Uterus (tissue), 4 donors: Measurements from ENCODE around the gene C22orf23. TPM values are rescaled to one million over a fixed set of nuclear protein-coding genes. Genes with fewer than 3 reads are reported as not detected.
"Not testable (repeated sequence)": the region's sequence is repeated elsewhere in the genome, so short reads cannot be mapped to it uniquely, and the experiment has no call there.

Source experiments
- DNase-seq, 2 donors: peaks; one replicate each; pipeline ENCODE4 v3.0.0-alpha.2; 2019 to 2020
- H3K27ac ChIP-seq, 2 donors: fragments of 200-600 bp; sonication (generic); 1 replicate in 1 of 2; 2 replicates in 1 of 2; pipeline ENCODE4 v1.5.1; 2016 to 2018
- H3K27me3 ChIP-seq, 2 donors: fragments of 200-600 bp; sonication (generic); one replicate each; pipeline ENCODE4 v1.5.1; 2018 to 2019; ENCODE audit warnings: control low read depth in 1 of 2
- H3K36me3 ChIP-seq, 2 donors: fragments of 200-600 bp; sonication (generic); one replicate each; pipeline ENCODE4 v1.5.1; 2019; ENCODE audit warnings: control low read depth in 1 of 2
- H3K4me1 ChIP-seq, 2 donors: fragments of 200-600 bp; sonication (generic); one replicate each; pipeline ENCODE4 v1.5.1; 2018 to 2019; ENCODE audit warnings: control low read depth in 1 of 2
- H3K4me3 ChIP-seq, 2 donors: fragments of 200-600 bp; sonication (generic); 1 replicate in 1 of 2; 2 replicates in 1 of 2; pipeline ENCODE4 v1.5.1; 2018 to 2019; ENCODE audit warnings: mild to moderate bottlenecking in 1 of 2
- H3K9me3 ChIP-seq, 2 donors: fragments of 200-600 bp; sonication (generic); one replicate each; pipeline ENCODE4 v1.5.1; 2019; ENCODE audit warnings: control low read depth in 1 of 2
- POLR2A ChIP-seq, 2 donors: fragments of 450-650 bp; IDR thresholded peaks; one replicate each; pipeline ENCODE4 v1.6.1; 2016; ENCODE audit warnings: antibody characterized with exemption in 2 of 2, mild to moderate bottlenecking in 1 of 2, moderate library complexity in 1 of 2
- intact Hi-C: fragments of 100-400 bp; cut with DNase I; formaldehyde crosslinking; loops from one replicate; pipeline ENCODE4 v1.15.1; 2023; ENCODE audit warnings: low total_unique reads
- total RNA-seq, 4 donors: library from RNA; depleted of rRNA in 3 of 4; stranded (reverse); fragments of >200 nt in 3 of 4; gene quantifications; one replicate each; pipeline versions ENCODE4 v1.1.0 to v1.2.4, GENCODE V29; 2014 to 2023
- TF ChIP-seq, protein P1 (sequence below), 4 experiments: fragments of 200-600 bp in 2 of 4; fragments of 450-650 bp in 2 of 4; sonication (generic) in 2 of 4; IDR thresholded peaks; one replicate each; pipeline ENCODE4 v1.5.1; 2016 to 2019; ENCODE audit warnings: antibody characterized with exemption in 4 of 4, mild to moderate bottlenecking in 2 of 4, moderate library complexity in 1 of 4
- donor health status: DM: yes; HTN: yes; CAD: no.

The C22orf23 gene
- total RNA-seq, 4 donors from 2014 or later = 0.40 to 0.76 TPM; not detected in 2

DNA sequence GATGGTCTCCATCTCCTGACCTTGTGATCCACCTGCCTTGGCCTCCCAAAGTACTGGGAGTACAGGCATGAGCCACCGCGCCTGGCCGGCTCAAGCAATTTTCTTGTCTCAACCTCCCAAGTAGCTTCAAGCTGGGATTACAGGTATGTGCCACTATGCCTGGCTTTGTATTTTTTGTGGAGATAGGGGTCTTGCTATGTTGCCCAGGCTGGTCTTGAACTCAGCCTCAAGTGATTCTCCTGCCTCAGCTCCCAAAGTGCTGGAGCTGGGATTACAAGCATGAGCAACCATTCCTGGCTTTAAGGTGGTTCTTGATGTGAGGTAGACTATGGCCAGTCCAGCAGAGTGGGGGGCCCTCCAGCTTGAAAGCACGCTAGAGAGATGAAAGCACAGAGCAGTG is 7.7 kb upstream of the C22orf23 start:
- intact Hi-C loops = no loop called here
- H3K27me3 ChIP-seq = no peaks in the 10 kb centered on the region
- H3K9me3 ChIP-seq = no peaks in the 10 kb centered on the region
- no peaks in the 10 kb centered on the region for H3K36me3 ChIP-seq
- H3K27ac ChIP-seq = no peak overlapping the region
- TF ChIP-seq, protein P1, sequence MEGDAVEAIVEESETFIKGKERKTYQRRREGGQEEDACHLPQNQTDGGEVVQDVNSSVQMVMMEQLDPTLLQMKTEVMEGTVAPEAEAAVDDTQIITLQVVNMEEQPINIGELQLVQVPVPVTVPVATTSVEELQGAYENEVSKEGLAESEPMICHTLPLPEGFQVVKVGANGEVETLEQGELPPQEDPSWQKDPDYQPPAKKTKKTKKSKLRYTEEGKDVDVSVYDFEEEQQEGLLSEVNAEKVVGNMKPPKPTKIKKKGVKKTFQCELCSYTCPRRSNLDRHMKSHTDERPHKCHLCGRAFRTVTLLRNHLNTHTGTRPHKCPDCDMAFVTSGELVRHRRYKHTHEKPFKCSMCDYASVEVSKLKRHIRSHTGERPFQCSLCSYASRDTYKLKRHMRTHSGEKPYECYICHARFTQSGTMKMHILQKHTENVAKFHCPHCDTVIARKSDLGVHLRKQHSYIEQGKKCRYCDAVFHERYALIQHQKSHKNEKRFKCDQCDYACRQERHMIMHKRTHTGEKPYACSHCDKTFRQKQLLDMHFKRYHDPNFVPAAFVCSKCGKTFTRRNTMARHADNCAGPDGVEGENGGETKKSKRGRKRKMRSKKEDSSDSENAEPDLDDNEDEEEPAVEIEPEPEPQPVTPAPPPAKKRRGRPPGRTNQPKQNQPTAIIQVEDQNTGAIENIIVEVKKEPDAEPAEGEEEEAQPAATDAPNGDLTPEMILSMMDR (IDR thresholded peaks at IDR 0.05) = no peak
- no peak for TF ChIP-seq POLR2A (IDR thresholded peaks at IDR 0.05)
- no peaks in the 10 kb centered on the region for H3K4me1 ChIP-seq
- DNase-seq = no peak
- H3K4me3 ChIP-seq = no peak overlapping the region

DNA sequence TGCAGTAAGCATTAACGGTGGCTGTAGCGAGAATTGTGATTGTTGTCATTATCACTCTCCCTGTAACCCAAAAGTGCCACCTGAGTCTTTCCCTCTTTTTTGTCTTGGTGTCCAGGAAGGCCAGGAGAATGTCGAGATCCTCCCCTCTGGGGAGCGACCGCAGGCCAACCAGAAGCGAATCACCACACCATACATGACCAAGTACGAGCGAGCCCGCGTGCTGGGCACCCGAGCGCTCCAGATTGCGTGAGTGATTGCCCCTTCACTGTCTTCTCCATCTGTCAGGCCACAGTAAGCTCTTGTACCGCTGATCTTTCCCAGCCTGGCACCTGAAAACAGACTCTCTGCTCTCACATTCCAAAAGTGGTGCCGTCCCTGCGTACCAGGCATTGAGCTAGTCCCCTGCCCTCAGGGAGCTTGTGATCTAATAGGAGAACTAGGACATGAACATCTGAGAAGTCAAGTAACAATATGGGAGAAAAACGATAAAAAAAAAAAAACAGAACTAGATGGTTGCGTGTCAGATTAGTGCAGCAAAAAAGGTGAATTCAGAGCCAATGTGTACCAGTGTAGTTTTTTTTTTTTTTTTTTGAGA is 5.9 kb upstream of the C22orf23 start:
- Histone ChIP-seq H3K36me3 (no peaks in the 10 kb centered on the region), H3K27me3 (no peaks in the 10 kb centered on the region), H3K27ac (no peak overlapping the region), H3K4me1 (peaks cover 0 to 5% of the 10 kb centered on the region in 2 donors), H3K9me3 (no peaks in the 10 kb centered on the region), H3K4me3 (no peak overlapping the region)
- intact Hi-C loops = no loop called here
- DNase-seq = no peak
- TF ChIP-seq, protein P1 (IDR thresholded peaks at IDR 0.05) = no peak

DNA sequence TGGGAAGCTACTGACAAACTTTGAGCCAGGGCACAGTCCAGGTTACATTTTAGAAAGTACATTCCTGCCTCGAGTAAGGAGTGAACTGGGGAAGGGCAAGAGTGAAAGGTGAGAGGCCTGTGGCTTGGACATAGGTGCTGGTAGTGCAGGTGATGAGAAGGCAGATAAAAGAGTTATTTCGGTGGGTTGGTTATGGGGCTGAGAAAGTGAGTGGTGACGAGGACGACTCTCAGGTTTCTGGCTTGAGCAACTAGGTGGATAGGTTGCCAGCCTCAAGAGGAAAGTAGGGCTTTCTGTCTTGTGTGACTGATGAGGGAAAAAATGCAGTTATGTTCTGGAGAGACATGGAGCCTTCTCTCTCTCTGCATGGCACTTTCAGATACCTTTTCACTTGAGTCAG is 3.8 kb upstream of the C22orf23 start:
- intact Hi-C loops = no loop called here
- Histone ChIP-seq H3K27ac (no peak overlapping the region), H3K36me3 (no peaks in the 10 kb centered on the region), H3K4me3 (no peak overlapping the region), H3K27me3 (no peaks in the 10 kb centered on the region), H3K9me3 (no peaks in the 10 kb centered on the region), H3K4me1 (peaks cover 0 to 12% of the 10 kb centered on the region in 2 donors)
- TF ChIP-seq, protein P1 (IDR thresholded peaks at IDR 0.05) = no peak
- TF ChIP-seq POLR2A (IDR thresholded peaks at IDR 0.05) = no peak
- no peak for DNase-seq

DNA sequence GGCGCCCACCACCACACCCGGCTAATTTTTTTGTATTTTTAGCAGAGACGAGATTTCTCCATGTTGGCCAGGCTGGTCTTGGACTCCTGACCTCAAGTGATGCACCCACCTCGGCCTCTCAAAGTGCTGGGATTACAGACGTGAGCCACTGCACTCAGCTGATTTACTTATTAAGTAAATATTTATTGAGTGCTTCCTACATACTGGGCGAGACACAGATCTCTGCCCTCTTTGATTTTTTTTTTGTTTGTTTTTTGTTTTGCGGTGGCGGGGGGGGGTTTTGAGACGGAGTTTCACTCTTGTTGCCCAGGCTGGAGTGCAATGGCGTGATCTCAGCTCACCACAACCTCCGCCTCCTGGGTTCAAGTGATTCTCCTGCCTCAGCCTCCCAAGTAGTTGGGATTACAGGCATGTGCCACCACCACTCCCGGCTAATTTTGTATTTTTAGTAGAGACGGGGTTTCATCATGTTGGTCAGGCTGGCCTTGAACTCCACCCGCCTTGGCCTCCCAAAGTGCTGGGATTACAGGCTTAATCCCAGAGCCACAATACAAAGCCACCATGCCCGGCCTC is 2.5 kb upstream of the C22orf23 start:
- H3K27ac ChIP-seq, H3K27me3 ChIP-seq, intact Hi-C loops, H3K4me3 ChIP-seq, H3K36me3 ChIP-seq, DNase-seq, H3K9me3 ChIP-seq: not testable (repeated sequence)
- H3K4me1 ChIP-seq = peaks cover 0 to 12% of the 10 kb centered on the region in 2 donors

DNA sequence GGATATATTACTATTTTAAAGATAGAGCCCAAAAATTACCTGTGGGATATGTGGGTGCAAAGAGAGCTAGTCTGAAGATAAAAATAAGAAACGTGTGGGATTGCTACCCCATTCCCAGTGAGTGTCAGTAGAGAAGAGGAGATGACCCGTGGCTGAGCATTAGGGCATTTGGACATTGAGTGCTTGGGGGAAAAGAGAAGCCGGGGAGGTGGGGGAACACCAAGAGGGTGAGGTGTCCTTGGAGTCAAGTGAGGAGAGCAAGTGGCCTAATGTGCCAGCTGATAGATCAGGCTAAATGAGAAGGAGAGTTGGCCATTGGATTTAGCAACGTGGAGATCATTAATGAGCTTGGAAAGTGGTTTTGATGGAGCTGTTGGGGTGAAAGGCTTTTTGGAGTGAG is 1.3 kb upstream of the C22orf23 start:
- H3K27me3 ChIP-seq = no peaks in the 10 kb centered on the region
- no peaks in the 10 kb centered on the region for H3K9me3 ChIP-seq
- H3K36me3 ChIP-seq = no peaks in the 10 kb centered on the region
- peaks cover 0 to 12% of the 10 kb centered on the region in 2 donors for H3K4me1 ChIP-seq
- intact Hi-C loops = no loop called here
- no peak for DNase-seq
- no peak for TF ChIP-seq POLR2A (IDR thresholded peaks at IDR 0.05)
- TF ChIP-seq, protein P1 (IDR thresholded peaks at IDR 0.05) = no peak
- H3K4me3 ChIP-seq = peak overlapping the region in 1 of 2 donors; percentile 90
- H3K27ac ChIP-seq = no peak overlapping the region
